ENCODE measurements around the gene TRIAP1.

The TRIAP1 gene

GRCh38 chr12:120445911-120446843, at the start of gene TRIAP1, which contains the start of gene GATC:
Gene TRIAP1, minus strand, starts transcription at chr12:120446384. Its CDS starts 12 bp downstream, at chr12:120446372.
Gene GATC, plus strand, starts transcription at chr12:120446444. Its CDS starts 37 bp downstream, at chr12:120446481.
- TF ChIP-seq CTCF (IDR thresholded peaks at IDR 0.05; ENCODE audit: low read depth, low read length): no peak
- no peaks in the 10 kb centered on the region for H3K9me3 ChIP-seq (ENCODE audit: severe bottlenecking)
- peak within 1 kb of the TSS; percentile 92 for H3K27ac ChIP-seq
- H3K36me3 ChIP-seq: peaks cover 71% of the 10 kb centered on the region
- no peaks in the 10 kb centered on the region for H3K27me3 ChIP-seq (ENCODE audit: insufficient read depth, low read depth, severe bottlenecking)
- H3K4me3 ChIP-seq (ENCODE audit: low read depth, low read length): peak within 1 kb of the TSS; percentile 77
- DNase-seq: peak; percentile 86

GRCh38 chr12:120495186-120495730, 49.1 kb upstream of the TRIAP1 start:
- H3K36me3 ChIP-seq: peaks cover 42% of the 10 kb centered on the region
- no peaks in the 10 kb centered on the region for H3K27me3 ChIP-seq (ENCODE audit: insufficient read depth, low read depth, severe bottlenecking)
- H3K27ac ChIP-seq: peak overlapping the region; percentile 26
- no peaks in the 10 kb centered on the region for H3K9me3 ChIP-seq (ENCODE audit: severe bottlenecking)
- no peak for DNase-seq
- H3K4me3 ChIP-seq (ENCODE audit: low read depth, low read length): peak overlapping the region; percentile 64
- no peak for TF ChIP-seq CTCF (IDR thresholded peaks at IDR 0.05; ENCODE audit: low read depth, low read length)

GRCh38 chr12:120490833-120491512, 44.8 kb upstream of the TRIAP1 start:
- Histone ChIP-seq H3K27me3 (ENCODE audit: insufficient read depth, low read depth, severe bottlenecking) (no peaks in the 10 kb centered on the region), H3K27ac (no peak overlapping the region), H3K36me3 (peaks cover 16% of the 10 kb centered on the region), H3K4me3 (ENCODE audit: low read depth, low read length) (no peak overlapping the region), H3K9me3 (ENCODE audit: severe bottlenecking) (no peaks in the 10 kb centered on the region)
- TF ChIP-seq CTCF (IDR thresholded peaks at IDR 0.05; ENCODE audit: low read depth, low read length): no peak
- DNase-seq: no peak

- Histone ChIP-seq H3K36me3 (peaks cover 16% of the 10 kb centered on the region), H3K4me3 (ENCODE audit: low read depth, low read length) (no peak overlapping the region), H3K27ac (no peak overlapping the region), H3K27me3 (ENCODE audit: insufficient read depth, low read depth, severe bottlenecking) (no peaks in the 10 kb centered on the region), H3K9me3 (ENCODE audit: severe bottlenecking) (no peaks in the 10 kb centered on the region)
- DNase-seq: no peak
- TF ChIP-seq CTCF (IDR thresholded peaks at IDR 0.05; ENCODE audit: low read depth, low read length): no peak
Observed at GRCh38 chr12:120490325-120490724, 44.1 kb upstream of the TRIAP1 start.

GRCh38 chr12:120489018-120489417, 42.8 kb upstream of the TRIAP1 start:
- no peak overlapping the region for H3K27ac ChIP-seq
- no peak for DNase-seq
- H3K4me3 ChIP-seq (ENCODE audit: low read depth, low read length): no peak overlapping the region
- H3K36me3 ChIP-seq: peaks cover 16% of the 10 kb centered on the region
- TF ChIP-seq CTCF (IDR thresholded peaks at IDR 0.05; ENCODE audit: low read depth, low read length): no peak
- no peaks in the 10 kb centered on the region for H3K9me3 ChIP-seq (ENCODE audit: severe bottlenecking)
- no peaks in the 10 kb centered on the region for H3K27me3 ChIP-seq (ENCODE audit: insufficient read depth, low read depth, severe bottlenecking)

Data from WERI-Rb-1 (cell line).